HUES48 (cell line): Measurements from ENCODE around the gene DOCK2.

Experiments used
- H3K27ac ChIP-seq: one replicate; pipeline ENCODE4 v1.7.0; 2013; ENCODE audit warnings: low read depth, low read length, inconsistent platforms
- H3K27me3 ChIP-seq: 2 replicates; pipeline ENCODE4 v1.6.1; 2013; ENCODE audit warnings: mild to moderate bottlenecking, low read length; ENCODE audit not compliant: control insufficient read depth, insufficient read depth
- H3K36me3 ChIP-seq: 2 replicates; pipeline ENCODE4 v1.6.1; 2013; ENCODE audit warnings: low read length; ENCODE audit not compliant: control insufficient read depth, insufficient read depth
- H3K4me1 ChIP-seq: 2 replicates; pipeline ENCODE4 v1.6.1; 2013; ENCODE audit warnings: mild to moderate bottlenecking, low read length; ENCODE audit not compliant: control insufficient read depth, insufficient read depth
- H3K4me3 ChIP-seq: 2 replicates; pipeline ENCODE4 v1.5.1; 2013; ENCODE audit warnings: mild to moderate bottlenecking, low read depth, low read length
- H3K9ac ChIP-seq: 2 replicates; pipeline ENCODE4 v1.6.1; 2013; ENCODE audit warnings: mild to moderate bottlenecking, low read depth, low read length, moderate library complexity
- H3K9me3 ChIP-seq: 2 replicates; pipeline ENCODE4 v1.6.1; 2013; ENCODE audit warnings: low read length; ENCODE audit not compliant: control insufficient read depth, insufficient read depth

DOCK2 gene

DNA sequence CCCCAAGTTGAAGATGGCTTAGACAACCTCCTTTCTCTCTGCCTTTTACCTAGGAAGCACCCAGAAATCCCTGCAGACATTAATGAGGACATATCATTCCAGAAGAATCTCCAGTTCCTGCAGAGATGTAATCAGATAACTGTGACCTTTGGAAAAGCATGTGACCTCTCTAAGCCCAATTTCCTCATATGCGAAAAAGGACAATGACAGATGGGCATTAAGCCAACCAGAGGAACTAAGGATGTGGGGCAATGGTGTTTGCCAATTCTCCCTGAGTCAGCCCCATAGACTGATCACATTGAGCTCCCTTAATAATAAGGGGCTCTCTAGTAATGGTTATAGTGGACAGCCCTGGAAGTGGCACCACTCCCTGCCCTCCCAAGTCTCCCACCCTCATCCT is 458.6 kb downstream of the DOCK2 start:
- H3K4me1 ChIP-seq: no peaks in the 10 kb centered on the region
- H3K4me3 ChIP-seq: no peak overlapping the region
- no peaks in the 10 kb centered on the region for H3K27me3 ChIP-seq
- H3K36me3 ChIP-seq: no peaks in the 10 kb centered on the region
- no peak overlapping the region for H3K27ac ChIP-seq
- H3K9me3 ChIP-seq: no peaks in the 10 kb centered on the region; the same call in 1 of the 2 replicates
- no peak overlapping the region for H3K9ac ChIP-seq

DNA sequence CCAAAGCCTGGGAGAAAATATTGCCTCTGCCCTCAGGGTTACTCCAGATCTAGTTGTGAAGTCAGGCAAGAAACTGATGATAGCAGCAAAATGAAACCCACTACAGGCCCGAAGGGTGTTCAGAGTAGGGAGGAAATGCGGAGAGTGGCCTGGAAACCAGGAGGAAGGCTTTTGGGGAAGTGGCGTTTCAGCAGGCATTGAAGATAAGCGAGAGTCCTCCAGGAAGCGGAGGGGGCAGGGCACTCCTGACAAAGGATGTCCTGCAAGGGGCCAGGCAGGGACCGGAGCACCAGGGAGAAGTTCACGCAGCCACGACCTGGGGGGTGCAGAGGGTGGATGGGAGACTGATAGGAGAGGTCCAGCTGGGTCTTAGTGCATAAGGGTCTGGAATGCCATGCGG is 460.9 kb downstream of the DOCK2 start:
- H3K9ac ChIP-seq: no peak overlapping the region
- H3K4me3 ChIP-seq: no peak overlapping the region
- no peaks in the 10 kb centered on the region for H3K4me1 ChIP-seq
- no peaks in the 10 kb centered on the region for H3K36me3 ChIP-seq
- H3K9me3 ChIP-seq: no peaks in the 10 kb centered on the region; the same call in 1 of the 2 replicates
- H3K27ac ChIP-seq: no peak overlapping the region
- H3K27me3 ChIP-seq: peaks cover 3% of the 10 kb centered on the region; the same call in 1 of the 2 replicates

DNA sequence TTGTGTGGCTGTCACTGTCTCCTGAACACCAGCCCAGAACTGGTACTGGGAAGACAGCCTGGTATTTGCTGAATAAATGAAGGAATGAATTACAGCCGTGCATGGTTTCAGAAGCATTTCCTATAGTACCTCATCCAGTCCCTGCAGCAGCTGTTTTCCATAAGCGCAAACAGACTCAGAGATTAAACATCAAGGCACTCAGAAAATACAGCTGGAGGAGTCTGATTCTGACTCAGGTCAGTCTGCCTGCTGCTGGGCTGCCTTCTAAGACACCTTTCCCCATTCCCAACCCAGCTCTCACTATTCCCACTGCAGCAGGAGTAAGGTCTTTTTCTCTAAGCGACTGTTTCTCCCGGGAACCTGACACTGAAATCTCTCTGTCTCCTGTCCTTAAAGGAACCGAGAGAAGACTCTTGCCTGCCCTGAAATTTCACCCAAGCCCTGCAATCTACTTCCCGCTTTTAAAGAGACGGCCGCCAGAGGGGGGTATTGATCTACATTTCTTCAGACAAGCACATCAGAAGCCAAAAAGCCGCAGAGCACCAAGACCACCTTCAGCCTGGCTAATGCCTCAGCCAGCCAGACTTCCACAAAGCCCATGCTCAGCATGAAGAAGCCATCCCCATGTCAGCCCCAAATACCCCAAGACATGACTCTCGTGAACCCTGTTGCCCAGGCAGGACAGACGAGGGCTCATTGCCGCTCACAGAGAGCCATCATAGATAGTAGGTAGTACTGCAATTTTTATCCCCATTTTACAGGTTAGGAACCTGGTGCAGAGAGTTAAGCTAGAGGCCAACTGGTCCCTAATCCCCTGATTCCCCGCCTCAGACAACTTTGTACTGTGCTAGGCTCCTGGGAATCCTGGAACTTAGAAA is 463.2 kb downstream of the DOCK2 start:
- Histone ChIP-seq H3K9me3 (no peaks in the 10 kb centered on the region; the same call in 1 of the 2 replicates), H3K9ac (no peak overlapping the region), H3K4me1 (no peaks in the 10 kb centered on the region), H3K27ac (no peak overlapping the region), H3K27me3 (peaks cover 13% of the 10 kb centered on the region), H3K36me3 (no peaks in the 10 kb centered on the region), H3K4me3 (no peak overlapping the region)

DNA sequence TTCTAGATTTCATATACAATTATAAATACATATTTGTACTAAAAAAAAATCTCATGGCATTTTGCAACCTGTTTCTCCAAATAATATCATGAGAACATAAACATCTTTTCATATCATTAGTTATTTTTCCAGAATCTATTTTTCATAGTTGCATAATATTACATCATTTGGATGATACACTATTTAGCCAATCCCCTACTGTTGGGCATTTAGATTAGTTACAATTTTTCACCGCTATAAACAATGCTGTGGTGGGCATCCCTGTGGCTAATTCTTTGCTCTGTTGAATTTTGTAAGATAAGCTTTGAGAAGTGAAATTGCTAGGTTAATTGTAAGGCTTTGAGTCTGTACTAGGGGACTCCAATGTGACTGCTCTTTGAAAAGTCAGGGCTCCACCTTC is 466.4 kb downstream of the DOCK2 start:
- Histone ChIP-seq H3K4me3 (no peak overlapping the region), H3K36me3 (no peaks in the 10 kb centered on the region), H3K27me3 (peaks cover 37% of the 10 kb centered on the region), H3K4me1 (no peaks in the 10 kb centered on the region), H3K9me3 (no peaks in the 10 kb centered on the region; the same call in 1 of the 2 replicates), H3K27ac (no peak overlapping the region), H3K9ac (no peak overlapping the region)

DNA sequence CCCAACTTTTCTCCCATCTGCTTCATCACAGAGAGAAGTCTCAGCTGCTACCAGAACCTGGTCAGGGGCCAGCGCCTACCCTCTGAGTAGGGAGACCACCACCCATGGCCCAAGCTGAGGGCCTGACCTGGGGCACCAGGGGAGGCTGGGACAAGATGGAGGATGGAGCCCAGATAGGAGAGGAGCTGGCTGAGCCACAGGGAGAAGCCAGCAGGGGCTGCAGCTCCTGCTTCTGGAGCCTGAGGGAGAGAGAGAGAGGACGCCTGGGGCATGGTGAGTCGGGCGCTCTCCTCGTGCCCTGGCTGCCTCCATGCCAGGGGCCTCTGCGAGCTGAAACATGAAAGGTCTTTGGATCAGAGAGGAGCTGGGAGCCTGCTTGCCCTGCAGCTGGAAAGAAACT is 467.2 kb downstream of the DOCK2 start:
- peaks cover 4% of the 10 kb centered on the region; the same call in 1 of the 2 replicates for H3K4me1 ChIP-seq
- no peaks in the 10 kb centered on the region for H3K9me3 ChIP-seq
- no peak overlapping the region for H3K27ac ChIP-seq
- H3K27me3 ChIP-seq: peaks cover 46% of the 10 kb centered on the region
- no peak overlapping the region for H3K9ac ChIP-seq
- H3K36me3 ChIP-seq: no peaks in the 10 kb centered on the region
- no peak overlapping the region for H3K4me3 ChIP-seq

DNA sequence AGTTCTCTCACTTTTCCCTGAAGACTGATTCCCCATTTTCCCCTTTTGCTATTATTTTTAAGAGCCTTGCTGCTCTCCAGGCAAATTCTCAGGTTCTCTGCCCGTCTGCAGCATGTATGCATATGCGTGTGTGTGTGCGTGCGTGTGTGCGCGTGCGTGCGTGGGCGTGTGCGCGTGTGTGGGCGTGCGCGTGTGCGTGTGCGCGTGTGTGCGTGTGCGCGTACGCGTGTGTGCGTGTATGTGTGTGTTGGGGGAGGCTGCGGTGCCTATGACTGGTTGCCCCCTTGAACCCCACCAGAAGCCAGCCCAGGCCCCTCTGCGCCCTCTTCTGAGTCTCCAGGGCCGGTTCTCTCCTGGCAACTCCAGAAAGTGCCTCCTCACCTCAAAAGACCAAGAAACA is 467.6 kb downstream of the DOCK2 start:
- Histone ChIP-seq H3K9ac (no peak overlapping the region), H3K9me3 (no peaks in the 10 kb centered on the region), H3K27ac (no peak overlapping the region), H3K4me1 (peaks cover 8% of the 10 kb centered on the region), H3K4me3 (no peak overlapping the region), H3K36me3 (no peaks in the 10 kb centered on the region), H3K27me3 (peaks cover 49% of the 10 kb centered on the region)

DNA sequence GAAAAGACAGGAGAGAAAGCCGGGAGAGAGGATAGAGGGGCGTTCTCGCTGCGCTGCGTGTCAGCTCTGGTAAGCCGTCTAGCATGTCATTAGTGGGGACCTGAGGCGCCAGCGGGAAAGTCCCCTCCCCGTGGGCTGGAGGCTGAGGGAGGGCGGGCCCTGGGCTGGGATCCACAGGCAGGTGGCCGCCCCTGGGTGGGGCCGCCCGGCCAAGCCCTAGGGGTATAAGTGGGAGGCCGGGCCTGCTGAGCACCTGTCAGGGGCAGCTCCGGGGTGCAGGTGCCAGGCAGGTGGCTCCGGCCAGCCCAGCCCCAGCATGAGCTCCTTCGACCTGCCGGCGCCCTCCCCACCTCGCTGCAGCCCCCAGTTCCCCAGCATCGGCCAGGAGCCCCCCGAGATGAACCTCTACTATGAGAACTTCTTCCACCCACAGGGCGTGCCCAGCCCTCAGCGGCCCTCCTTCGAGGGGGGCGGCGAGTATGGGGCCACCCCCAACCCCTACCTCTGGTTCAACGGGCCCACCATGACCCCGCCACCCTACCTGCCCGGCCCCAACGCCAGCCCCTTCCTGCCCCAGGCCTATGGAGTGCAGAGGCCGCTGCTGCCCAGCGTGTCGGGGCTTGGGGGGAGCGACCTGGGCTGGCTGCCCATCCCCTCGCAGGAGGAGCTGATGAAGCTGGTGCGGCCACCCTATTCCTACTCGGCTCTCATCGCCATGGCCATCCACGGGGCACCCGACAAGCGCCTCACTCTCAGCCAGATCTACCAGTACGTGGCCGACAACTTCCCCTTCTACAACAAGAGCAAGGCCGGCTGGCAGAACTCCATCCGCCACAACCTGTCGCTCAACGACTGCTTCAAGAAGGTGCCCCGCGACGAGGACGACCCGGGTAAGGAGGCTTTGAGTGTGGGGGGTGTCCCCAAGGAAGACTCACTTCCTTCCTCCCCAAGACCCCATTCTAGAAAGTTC is 468.9 kb downstream of the DOCK2 start, which contains the start of gene FOXI1:
Gene FOXI1 (plus strand): TSS at position 256 of the 970 bp plus-strand sequence. CDS start 61 bp downstream, at position 317.
- Histone ChIP-seq H3K27ac (no peak within 1 kb of the TSS), H3K27me3 (peaks cover 62% of the 10 kb centered on the region), H3K4me3 (no peak within 1 kb of the TSS), H3K36me3 (no peaks in the 10 kb centered on the region), H3K4me1 (peaks cover 15% of the 10 kb centered on the region), H3K9me3 (no peaks in the 10 kb centered on the region), H3K9ac (no peak within 1 kb of the TSS)

DNA sequence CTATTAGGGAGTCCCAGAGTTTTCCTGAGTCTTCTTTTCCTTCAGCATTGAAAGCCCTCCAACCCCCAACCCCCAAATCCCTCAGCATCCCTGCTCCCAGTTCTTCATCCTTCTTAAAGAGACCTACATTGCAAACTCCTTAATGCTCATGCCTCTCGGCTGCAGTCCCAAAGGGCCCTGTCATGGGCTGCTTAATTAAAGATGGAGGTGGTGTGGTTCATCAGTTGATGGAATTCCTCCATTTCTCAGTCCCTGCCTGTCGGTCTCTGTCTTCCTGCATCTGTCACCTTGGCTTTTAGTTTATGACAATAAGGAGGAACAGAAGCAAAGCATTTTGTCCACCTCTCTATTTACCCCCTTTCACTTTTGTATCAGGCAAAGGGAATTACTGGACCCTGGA is 470.6 kb downstream of the DOCK2 start:
- no peak overlapping the region for H3K27ac ChIP-seq
- no peaks in the 10 kb centered on the region for H3K36me3 ChIP-seq
- no peak overlapping the region for H3K4me3 ChIP-seq
- H3K4me1 ChIP-seq: peaks cover 20% of the 10 kb centered on the region
- peaks cover 74% of the 10 kb centered on the region for H3K27me3 ChIP-seq
- no peak overlapping the region for H3K9ac ChIP-seq
- no peaks in the 10 kb centered on the region for H3K9me3 ChIP-seq

DNA sequence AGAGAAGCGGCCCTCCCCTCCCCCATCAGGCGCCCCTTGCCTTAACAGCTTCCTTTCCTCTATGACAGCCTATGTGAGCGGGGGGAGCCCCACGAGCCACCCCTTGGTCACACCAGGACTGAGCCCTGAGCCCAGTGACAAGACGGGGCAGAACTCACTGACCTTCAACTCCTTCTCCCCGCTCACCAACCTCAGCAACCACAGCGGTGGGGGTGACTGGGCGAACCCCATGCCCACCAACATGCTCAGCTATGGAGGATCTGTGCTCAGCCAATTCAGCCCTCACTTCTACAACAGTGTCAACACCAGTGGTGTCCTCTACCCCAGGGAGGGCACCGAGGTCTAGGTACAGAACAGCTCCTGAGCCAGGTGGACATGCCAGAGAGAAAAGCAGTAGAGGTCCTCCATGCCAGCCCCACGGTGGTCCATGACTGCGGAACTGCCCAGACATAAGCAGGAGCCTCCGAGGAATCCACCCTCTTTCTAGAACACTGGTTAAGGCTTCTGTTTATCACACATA is 471.3 kb downstream of the DOCK2 start:
- peaks cover 25% of the 10 kb centered on the region for H3K4me1 ChIP-seq
- H3K9me3 ChIP-seq: no peaks in the 10 kb centered on the region
- H3K4me3 ChIP-seq: no peak overlapping the region
- no peak overlapping the region for H3K27ac ChIP-seq
- no peaks in the 10 kb centered on the region for H3K36me3 ChIP-seq
- no peak overlapping the region for H3K9ac ChIP-seq
- H3K27me3 ChIP-seq: peaks cover 78% of the 10 kb centered on the region

DNA sequence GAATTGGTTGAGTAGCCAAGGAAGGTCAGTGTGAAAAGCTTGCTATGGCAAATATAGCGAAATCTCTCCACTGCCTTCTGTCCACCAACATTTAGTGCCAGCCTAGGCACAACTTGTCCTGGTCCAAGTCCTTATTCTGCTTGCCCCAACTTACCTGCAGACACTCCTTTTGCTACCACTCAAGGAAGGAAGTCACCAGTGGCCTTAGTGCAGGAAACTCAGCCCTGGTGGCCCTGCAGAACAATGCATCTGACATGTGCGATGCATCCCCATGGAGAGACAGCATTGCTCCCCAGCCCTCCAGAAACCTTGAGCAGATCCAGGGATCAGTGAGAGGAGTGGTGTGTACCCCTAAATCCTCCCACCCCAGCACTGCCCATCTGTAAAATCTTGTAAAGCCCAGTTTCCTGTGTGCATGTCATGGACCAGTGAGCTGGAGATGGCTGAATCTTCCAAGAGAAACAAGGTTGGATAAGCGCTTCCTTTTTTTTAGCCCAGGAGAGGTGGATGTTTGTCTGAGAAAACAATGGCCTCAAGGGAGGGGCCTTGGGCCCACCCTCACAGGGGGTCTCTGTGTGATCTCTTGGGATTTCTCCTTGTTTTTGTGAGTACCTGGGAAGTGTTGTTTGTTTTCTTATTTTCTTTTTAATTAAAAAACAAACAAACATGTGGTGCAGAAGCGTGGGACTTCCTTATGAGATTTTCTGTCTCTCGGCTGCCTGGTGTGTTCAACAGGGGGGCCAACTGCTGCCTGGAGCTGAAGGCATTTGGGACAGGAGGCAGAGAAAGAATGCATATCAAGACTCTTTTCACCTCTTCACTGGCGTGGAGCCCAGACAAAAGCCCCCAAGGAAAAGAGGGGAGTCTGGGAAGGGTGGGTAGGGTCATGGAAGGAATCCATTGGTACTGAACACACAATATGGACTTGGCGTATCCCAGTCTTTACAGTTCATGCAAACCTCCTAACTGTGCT is 472.3 kb downstream of the DOCK2 start:
- H3K27me3 ChIP-seq: peaks cover 81% of the 10 kb centered on the region
- H3K9ac ChIP-seq: no peak overlapping the region
- H3K4me1 ChIP-seq: peaks cover 28% of the 10 kb centered on the region
- H3K27ac ChIP-seq: peak overlapping the region; percentile 18
- H3K4me3 ChIP-seq: no peak overlapping the region
- no peaks in the 10 kb centered on the region for H3K9me3 ChIP-seq
- H3K36me3 ChIP-seq: no peaks in the 10 kb centered on the region
